ENCODE results near the gene OXLD1.
"Not testable (repeated sequence)": the region's sequence is repeated elsewhere in the genome, so short reads cannot be mapped to it uniquely, and the experiment has no call there.

The OXLD1 gene

DNA sequence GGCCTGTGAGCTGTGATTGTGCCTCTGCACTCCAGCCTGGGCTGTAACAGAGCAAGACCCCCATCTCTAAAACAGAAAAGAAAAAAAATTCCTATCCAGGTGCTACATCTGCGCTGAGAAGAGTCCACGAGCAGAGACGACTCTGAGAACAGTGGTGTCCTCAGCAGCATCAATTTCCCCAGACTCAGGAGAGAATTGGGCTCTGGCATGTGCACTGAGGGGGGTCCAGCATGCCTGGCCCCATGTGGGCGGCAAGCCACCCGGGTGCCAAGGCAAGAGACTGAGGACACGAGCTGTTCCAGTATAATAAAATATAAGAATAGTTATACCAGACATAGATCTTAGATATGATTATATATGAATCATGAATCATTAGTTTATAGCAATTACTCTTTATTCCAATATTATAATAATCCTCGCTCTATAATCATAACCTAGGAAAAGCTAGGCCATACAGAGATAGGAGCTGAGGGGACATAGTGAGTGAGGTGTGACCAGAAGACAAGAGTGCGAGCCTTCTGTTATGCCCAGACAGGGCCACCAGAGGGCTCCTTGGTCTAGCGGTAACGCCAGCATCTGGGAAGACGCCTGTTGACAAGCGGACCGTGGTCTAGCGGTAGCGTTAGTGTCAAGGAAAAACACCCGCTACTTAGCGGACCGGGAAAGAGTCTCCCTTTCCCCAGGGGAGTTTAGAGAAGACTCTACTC lies 9.3 kb upstream of the OXLD1 start:
- peak; percentile 58 for TF ChIP-seq CTCF (IDR thresholded peaks at IDR 0.05; ENCODE audit: control extremely low read depth, extremely low read depth, low read depth, missing control alignments)
- DNase-seq (ENCODE audit: extremely low spot score); POLR2A ChIA-PET: not testable (repeated sequence)
- CTCF ChIA-PET, result interaction anchor here (0.7 to 3.1 kb wide), 8 partner anchors 8 to 211 kb away, joined by 3 to 16 read pairs (median 3); partner anchors contain the start of genes ARL16, CCDC137, HGS and OXLD1

DNA sequence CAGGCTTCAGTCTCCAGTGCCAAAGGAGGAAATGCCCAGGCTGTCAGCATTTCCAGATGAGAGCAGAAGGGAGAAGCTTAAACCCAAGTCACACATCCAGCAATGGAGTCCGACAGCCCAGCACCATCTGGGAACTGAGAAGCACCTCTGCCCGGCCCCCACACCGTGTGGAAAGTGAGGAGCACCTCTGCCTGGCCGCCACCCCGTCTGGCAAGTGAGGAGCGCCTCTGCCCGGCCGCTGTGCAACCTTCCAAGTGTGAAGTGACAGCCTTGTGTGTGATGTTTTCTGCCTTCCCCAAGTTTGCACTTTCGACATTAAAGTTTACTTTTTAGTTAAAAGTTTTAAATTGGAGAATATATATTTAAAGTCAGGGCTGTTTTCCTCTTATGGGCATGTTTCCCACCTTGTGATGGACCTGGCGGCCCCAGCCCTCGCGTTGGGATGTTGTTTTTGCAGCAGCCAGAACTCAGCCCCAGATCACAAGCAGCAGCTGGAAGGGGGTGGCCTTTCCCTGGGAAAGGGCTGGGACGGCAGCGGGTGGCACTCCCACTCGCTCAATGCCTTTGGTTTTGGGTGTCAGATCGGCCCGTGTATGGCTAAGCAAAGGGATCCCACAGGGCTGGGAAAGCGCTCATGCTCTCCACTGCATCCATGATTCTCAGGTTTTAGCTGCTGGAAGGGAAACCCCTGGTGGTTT lies 7.3 kb upstream of the OXLD1 start:
- ChIA-PET CTCF (interaction anchor here (1.3 kb wide), 1 partner anchor 28 kb away, joined by 3 read pairs; no protein-coding TSS in a partner anchor), POLR2A (interaction anchor here (1.3 kb wide), 1 partner anchor 28 kb away, joined by 3 read pairs; no protein-coding TSS in a partner anchor)
- no peak for TF ChIP-seq CTCF (IDR thresholded peaks at IDR 0.05; ENCODE audit: control extremely low read depth, extremely low read depth, low read depth, missing control alignments)
- no peak for DNase-seq (ENCODE audit: extremely low spot score)

DNA sequence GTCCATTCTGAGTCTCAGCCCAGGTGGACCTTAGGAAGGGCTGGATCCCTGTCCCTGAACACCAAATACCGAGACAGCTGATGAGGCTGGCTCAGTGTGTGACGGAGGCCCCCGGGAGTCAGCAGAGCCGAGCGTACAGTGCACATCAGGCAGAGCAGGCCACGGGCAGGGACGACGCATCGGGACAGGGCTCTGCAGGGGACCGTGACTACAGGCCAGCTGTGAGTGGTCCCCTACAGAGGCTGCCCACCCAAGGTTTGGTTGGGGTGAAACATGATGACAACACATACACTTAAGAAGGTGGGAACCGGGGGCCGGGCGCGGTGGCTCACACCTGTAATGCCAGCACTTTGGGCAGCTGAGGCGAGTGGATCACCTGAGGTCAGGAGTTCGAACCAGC lies 6.5 kb upstream of the OXLD1 start:
- TF ChIP-seq CTCF (IDR thresholded peaks at IDR 0.05; ENCODE audit: control extremely low read depth, extremely low read depth, low read depth, missing control alignments), result no peak
- ChIA-PET CTCF (interaction anchor here (1.2 kb wide), 1 partner anchor 287 kb away, joined by 3 read pairs; no protein-coding TSS in a partner anchor), POLR2A (interaction anchor here (1.3 kb wide), 1 partner anchor 29 kb away, joined by 3 read pairs; no protein-coding TSS in a partner anchor)
- DNase-seq (ENCODE audit: extremely low spot score), result no peak

DNA sequence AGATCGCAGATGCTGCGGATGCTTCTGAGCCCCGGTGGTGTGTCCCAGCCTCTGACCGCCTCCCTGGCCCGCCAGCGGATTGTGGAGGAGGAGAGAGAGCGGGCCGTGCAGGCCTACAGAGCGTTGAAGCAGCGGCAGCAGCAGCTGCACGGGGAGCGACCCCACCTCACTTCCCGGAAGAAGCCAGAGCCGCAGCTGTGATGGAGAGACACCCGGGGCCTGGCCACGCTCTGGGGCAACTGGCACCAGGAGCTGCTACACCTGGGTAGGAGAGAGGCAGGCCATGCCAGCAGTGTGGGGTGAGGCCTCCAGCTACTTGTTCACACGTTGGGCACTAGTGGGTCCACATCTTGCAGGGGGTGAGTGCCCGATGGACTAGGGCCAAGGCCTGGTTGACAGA lies 6.1 kb upstream of the OXLD1 start:
- ChIA-PET POLR2A (interaction anchor here (1.3 kb wide), 1 partner anchor 29 kb away, joined by 3 read pairs; no protein-coding TSS in a partner anchor), CTCF (interaction anchor here (1.2 kb wide), 1 partner anchor 287 kb away, joined by 3 read pairs; no protein-coding TSS in a partner anchor)
- no peak for DNase-seq (ENCODE audit: extremely low spot score)
- TF ChIP-seq CTCF (IDR thresholded peaks at IDR 0.05; ENCODE audit: control extremely low read depth, extremely low read depth, low read depth, missing control alignments), result no peak

- no peak for DNase-seq (ENCODE audit: extremely low spot score)
- no peak for TF ChIP-seq CTCF (IDR thresholded peaks at IDR 0.05; ENCODE audit: control extremely low read depth, extremely low read depth, low read depth, missing control alignments)
- CTCF ChIA-PET, result interaction anchor here (3.9 kb wide), 1 partner anchor 8 kb away, joined by 16 read pairs; no protein-coding TSS in a partner anchor
- POLR2A ChIA-PET, result no interaction called here
Observed at GRCh38 chr17:81667754-81668153, 1.3 kb upstream of the OXLD1 start.

GRCh38 chr17:81666092-81666341 lies 388 bp downstream of the OXLD1 start:
- TF ChIP-seq CTCF (IDR thresholded peaks at IDR 0.05; ENCODE audit: control extremely low read depth, extremely low read depth, low read depth, missing control alignments), result no peak
- ChIA-PET CTCF (interaction anchor here (1.5 to 3.9 kb wide), 3 partner anchors 9 to 37 kb away, joined by 3 to 16 read pairs (median 4); partner anchors contain the start of genes MRPL12 and PDE6G), POLR2A (interaction anchor here (0.5 kb wide), 1 partner anchor 533 kb away, joined by 3 read pairs; no protein-coding TSS in a partner anchor)
- no peak for DNase-seq (ENCODE audit: extremely low spot score)
